Peyer's patch (tissue), 4 donors: Measurements from ENCODE around the gene TUBGCP2. TPM values are rescaled to one million over a fixed set of nuclear protein-coding genes. Genes with fewer than 3 reads are reported as not detected.

Source experiments
- DNase-seq, 3 donors: peaks; one replicate each; pipeline ENCODE4 v3.0.0-alpha.2; 2017 to 2019
- H3K27ac ChIP-seq, 4 donors: fragments of 200-600 bp; sonication (generic); one replicate each; pipeline ENCODE4 v1.5.1; 2016 to 2019
- H3K27me3 ChIP-seq, 2 donors: fragments of 200-600 bp; sonication (generic); one replicate each; pipeline ENCODE4 v1.5.1; 2019
- H3K36me3 ChIP-seq, 3 donors: fragments of 200-600 bp; sonication (generic); one replicate each; pipeline ENCODE4 v1.5.1; 2016 to 2019
- H3K4me1 ChIP-seq, 4 donors: fragments of 200-600 bp; sonication (generic); one replicate each; pipeline ENCODE4 v1.5.1; 2016 to 2019
- H3K4me3 ChIP-seq, 4 donors: fragments of 200-600 bp; sonication (generic); 1 replicate in 3 of 4; 2 replicates in 1 of 4; pipeline ENCODE4 v1.5.1; 2016 to 2019; ENCODE audit warnings: mild to moderate bottlenecking in 1 of 4
- H3K9me3 ChIP-seq, 4 donors: fragments of 200-600 bp; sonication (generic); one replicate each; pipeline ENCODE4 v1.5.1; 2016 to 2019; ENCODE audit warnings: mild to moderate bottlenecking in 1 of 4
- CTCF ChIP-seq, 6 experiments: fragments of 450-650 bp in 4 of 6; fragments of 200-600 bp in 2 of 6; sonication (generic) in 1 of 6; IDR thresholded peaks; one replicate each; pipeline ENCODE4 v1.5.1; 2017 to 2019; ENCODE audit warnings: antibody characterized with exemption in 6 of 6, mild to moderate bottlenecking in 3 of 6, moderate library complexity in 1 of 6
- POLR2A ChIP-seq, 2 donors: fragments of 450-650 bp; IDR thresholded peaks; one replicate each; pipeline ENCODE4 v1.5.1; 2017; ENCODE audit warnings: antibody characterized with exemption in 2 of 2, mild to moderate bottlenecking in 2 of 2, moderate library complexity in 2 of 2
- total RNA-seq, 4 donors: library from RNA; depleted of rRNA; stranded (reverse); fragments of >200 nt; gene quantifications; one replicate each; pipeline ENCODE4 v1.1.0, GENCODE V29; 2016

Gene TUBGCP2
- total RNA-seq, 4 donors from 2014 or later: 40.1 to 85.0 (median 67.8) TPM

- no peak for TF ChIP-seq CTCF (IDR thresholded peaks at IDR 0.05)
- TF ChIP-seq POLR2A (IDR thresholded peaks at IDR 0.05): no peak
- H3K4me3 ChIP-seq: no peak overlapping the region
- H3K27me3 ChIP-seq: no peaks in the 10 kb centered on the region
- peaks cover 3 to 49% (median 16%) of the 10 kb centered on the region in 4 donors for H3K4me1 ChIP-seq
- H3K36me3 ChIP-seq: no peaks in the 10 kb centered on the region
- DNase-seq: no peak
- H3K27ac ChIP-seq: no peak overlapping the region
- no peaks in the 10 kb centered on the region for H3K9me3 ChIP-seq
Observed at GRCh38 chr10:133263674-133264073, 45.0 kb downstream of the TUBGCP2 start.

GRCh38 chr10:133262696-133263095, 46.0 kb downstream of the TUBGCP2 start:
- TF ChIP-seq POLR2A (IDR thresholded peaks at IDR 0.05) (no peak), CTCF (IDR thresholded peaks at IDR 0.05) (no peak)
- Histone ChIP-seq H3K9me3 (no peaks in the 10 kb centered on the region), H3K4me3 (no peak overlapping the region), H3K27ac (no peak overlapping the region), H3K4me1 (peaks cover 3 to 59% (median 26%) of the 10 kb centered on the region in 4 donors), H3K36me3 (no peaks in the 10 kb centered on the region), H3K27me3 (no peaks in the 10 kb centered on the region)
- no peak for DNase-seq

- peak overlapping the region; percentile 87 to 96 (median 91) for H3K27ac ChIP-seq
- H3K27me3 ChIP-seq: no peaks in the 10 kb centered on the region
- peak; percentile 89 to 95 (median 91) for DNase-seq
- no peaks in the 10 kb centered on the region for H3K9me3 ChIP-seq
- peaks cover 10 to 67% (median 33%) of the 10 kb centered on the region in 4 donors for H3K4me1 ChIP-seq
- no peak for TF ChIP-seq CTCF (IDR thresholded peaks at IDR 0.05)
- TF ChIP-seq POLR2A (IDR thresholded peaks at IDR 0.05): peak in 1 of 2 donors; percentile 48
- H3K4me3 ChIP-seq: peak overlapping the region; percentile 69 to 96 (median 86)
- H3K36me3 ChIP-seq: no peaks in the 10 kb centered on the region
Observed at GRCh38 chr10:133261726-133262325, 46.8 kb downstream of the TUBGCP2 start.

GRCh38 chr10:133260895-133261725, 47.6 kb downstream of the TUBGCP2 start:
- H3K4me1 ChIP-seq: peaks cover 10 to 67% (median 33%) of the 10 kb centered on the region in 4 donors

GRCh38 chr10:133259602-133259989, 49.1 kb downstream of the TUBGCP2 start:
- peak overlapping the region; percentile 21 to 66 (median 49) for H3K27ac ChIP-seq
- no peaks in the 10 kb centered on the region for H3K27me3 ChIP-seq
- DNase-seq: no peak
- peaks cover 10 to 65% (median 32%) of the 10 kb centered on the region in 4 donors for H3K4me1 ChIP-seq
- H3K36me3 ChIP-seq: no peaks in the 10 kb centered on the region
- no peaks in the 10 kb centered on the region for H3K9me3 ChIP-seq
- TF ChIP-seq POLR2A (IDR thresholded peaks at IDR 0.05) (no peak), CTCF (IDR thresholded peaks at IDR 0.05) (no peak)
- no peak overlapping the region for H3K4me3 ChIP-seq

More at GRCh38 chr10:133260895-133261725, 47.6 kb downstream of the TUBGCP2 start:
- Histone ChIP-seq H3K9me3 (no peaks in the 10 kb centered on the region), H3K27me3 (no peaks in the 10 kb centered on the region), H3K27ac (peak overlapping the region; percentile 87 to 96 (median 91)), H3K4me3 (peak overlapping the region; percentile 69 to 96 (median 86)), H3K36me3 (no peaks in the 10 kb centered on the region)
- DNase-seq: peak; percentile 55 to 79 (median 74)
- TF ChIP-seq CTCF (IDR thresholded peaks at IDR 0.05) (no peak), POLR2A (IDR thresholded peaks at IDR 0.05) (no peak)
